Fibroblast of mammary gland (primary cell): ENCODE results near the gene VPS50.

Experiments used
- DNase-seq: peaks from one replicate; pipeline ENCODE4 v3.0.0-alpha.2; 2010; ENCODE audit warnings: low read depth
- H3K4me3 ChIP-seq: 2 replicates; pipeline ENCODE4 v1.5.1; 2011; ENCODE audit warnings: low read depth, mild to moderate bottlenecking, low read length, moderate library complexity; ENCODE audit not compliant: control insufficient read depth
- TF ChIP-seq, protein P1 (sequence below): conservative IDR thresholded peaks from 2 replicates; pipeline ENCODE4 v1.5.1; 2011; ENCODE audit warnings: low read depth, low read length, inconsistent platforms; ENCODE audit not compliant: control insufficient read depth, insufficient read depth

The VPS50 gene

DNA sequence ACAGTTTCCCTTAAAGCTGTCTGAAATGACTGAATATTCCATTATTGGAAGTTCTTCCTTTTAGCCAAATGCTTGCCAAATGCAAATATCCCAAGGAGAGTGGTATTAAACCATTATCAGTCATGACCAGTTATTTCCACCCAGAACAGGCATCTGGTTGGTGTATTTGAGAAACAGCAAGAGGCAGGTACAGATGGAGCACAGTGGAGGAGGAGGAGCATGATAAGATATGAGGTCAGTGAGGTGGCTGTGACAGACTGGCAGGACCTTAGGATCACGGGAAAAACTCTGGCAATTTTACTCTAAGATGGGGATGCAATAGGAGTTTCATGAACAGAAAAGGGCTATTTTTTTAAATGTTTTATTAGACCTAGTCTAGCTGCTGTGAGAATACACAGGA, 12.3 kb upstream of the VPS50 start:
- TF ChIP-seq, protein P1, sequence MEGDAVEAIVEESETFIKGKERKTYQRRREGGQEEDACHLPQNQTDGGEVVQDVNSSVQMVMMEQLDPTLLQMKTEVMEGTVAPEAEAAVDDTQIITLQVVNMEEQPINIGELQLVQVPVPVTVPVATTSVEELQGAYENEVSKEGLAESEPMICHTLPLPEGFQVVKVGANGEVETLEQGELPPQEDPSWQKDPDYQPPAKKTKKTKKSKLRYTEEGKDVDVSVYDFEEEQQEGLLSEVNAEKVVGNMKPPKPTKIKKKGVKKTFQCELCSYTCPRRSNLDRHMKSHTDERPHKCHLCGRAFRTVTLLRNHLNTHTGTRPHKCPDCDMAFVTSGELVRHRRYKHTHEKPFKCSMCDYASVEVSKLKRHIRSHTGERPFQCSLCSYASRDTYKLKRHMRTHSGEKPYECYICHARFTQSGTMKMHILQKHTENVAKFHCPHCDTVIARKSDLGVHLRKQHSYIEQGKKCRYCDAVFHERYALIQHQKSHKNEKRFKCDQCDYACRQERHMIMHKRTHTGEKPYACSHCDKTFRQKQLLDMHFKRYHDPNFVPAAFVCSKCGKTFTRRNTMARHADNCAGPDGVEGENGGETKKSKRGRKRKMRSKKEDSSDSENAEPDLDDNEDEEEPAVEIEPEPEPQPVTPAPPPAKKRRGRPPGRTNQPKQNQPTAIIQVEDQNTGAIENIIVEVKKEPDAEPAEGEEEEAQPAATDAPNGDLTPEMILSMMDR, result no peak
- H3K4me3 ChIP-seq, result no peak overlapping the region
- no peak for DNase-seq

DNA sequence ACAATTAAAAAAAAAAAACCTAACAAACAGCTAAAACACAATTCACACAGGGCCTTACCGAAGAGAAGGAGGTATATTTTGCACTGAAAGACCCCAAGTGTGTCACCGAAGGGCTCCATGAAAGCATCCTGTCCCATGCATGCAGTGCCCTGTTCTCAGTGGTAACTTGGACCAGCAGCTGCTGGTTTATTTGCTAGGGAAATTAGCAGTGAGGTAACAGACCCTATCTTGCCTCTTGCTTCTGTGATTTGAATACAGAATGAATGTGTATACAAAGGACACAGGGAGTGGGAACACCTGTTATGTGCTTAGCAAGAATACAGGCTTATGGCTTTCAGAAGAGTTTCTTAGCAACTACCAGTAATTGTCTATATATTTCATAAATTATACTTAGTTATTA, 5.9 kb upstream of the VPS50 start, which contains the start of gene HEPACAM2:
TSS of gene HEPACAM2 (minus strand) at position 160 of the 400 bp plus-strand sequence.
- TF ChIP-seq, protein P1, result no peak
- H3K4me3 ChIP-seq, result no peak within 1 kb of the TSS
- DNase-seq, result no peak

GRCh38 chr7:93228302-93228701, 3.9 kb upstream of the VPS50 start:
- H3K4me3 ChIP-seq, result no peak overlapping the region
- TF ChIP-seq, protein P1, result peak; percentile 69
- peak; percentile 71 for DNase-seq

GRCh38 chr7:93231259-93231658, 907 bp upstream of the VPS50 start:
- H3K4me3 ChIP-seq, result peak overlapping the region; percentile 95

DNA sequence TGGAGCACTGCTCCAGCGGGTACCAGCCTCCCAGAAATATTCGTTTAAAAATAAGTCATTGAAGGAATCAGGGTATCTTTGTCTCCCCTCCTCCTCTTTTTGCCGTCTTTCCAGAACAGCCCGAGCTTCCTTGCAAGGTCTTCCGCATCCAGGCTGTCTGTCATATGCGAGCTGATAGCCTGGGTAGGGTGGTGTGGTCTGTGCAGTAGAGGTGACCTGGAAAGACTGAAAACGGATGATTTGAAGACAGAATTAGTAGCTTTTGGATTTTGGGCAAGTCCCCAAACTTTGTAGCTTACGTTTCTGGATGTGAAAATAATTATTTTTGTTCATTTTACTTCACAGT, 480 bp downstream of the VPS50 start:
- TF ChIP-seq, protein P1, result no peak
- no peak for DNase-seq
- H3K4me3 ChIP-seq, result peak overlapping the region; percentile 95

More at GRCh38 chr7:93231259-93231658, 907 bp upstream of the VPS50 start:
- peak; percentile 9 for DNase-seq
- TF ChIP-seq, protein P1, result no peak

DNA sequence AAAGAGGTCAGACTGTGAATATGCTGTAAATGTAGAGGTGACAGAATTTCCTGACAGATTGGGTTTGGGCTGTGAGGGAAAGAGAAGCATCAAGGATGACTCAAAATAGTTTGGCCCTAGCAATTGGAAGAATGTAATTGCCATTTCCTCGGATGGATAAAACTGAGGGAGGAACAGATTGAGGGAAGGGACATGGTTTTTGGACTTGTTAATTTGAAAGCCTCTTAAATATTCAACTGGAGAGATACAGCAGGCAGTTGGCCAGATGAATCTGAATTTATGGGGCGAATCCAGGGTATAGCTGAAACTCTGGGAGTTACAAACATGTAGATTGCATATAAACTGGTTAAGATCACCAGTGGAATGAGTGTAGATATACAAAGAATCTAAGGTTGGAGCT, 3.4 kb downstream of the VPS50 start:
- DNase-seq, result no peak
- H3K4me3 ChIP-seq, result no peak overlapping the region
- TF ChIP-seq, protein P1, result no peak

- no peak for DNase-seq
- TF ChIP-seq, protein P1, result no peak
- H3K4me3 ChIP-seq, result no peak overlapping the region
These were observed 6.0 kb downstream of the VPS50 start for GRCh38 chr7:93238131-93238530.
